ENCODE results near the gene TMEM219. TPM values are rescaled to one million over a fixed set of nuclear protein-coding genes. Genes with fewer than 3 reads are reported as not detected.

Gene TMEM219
- total RNA-seq, 1 experiment from 2014 or later = 48.2 TPM

DNA sequence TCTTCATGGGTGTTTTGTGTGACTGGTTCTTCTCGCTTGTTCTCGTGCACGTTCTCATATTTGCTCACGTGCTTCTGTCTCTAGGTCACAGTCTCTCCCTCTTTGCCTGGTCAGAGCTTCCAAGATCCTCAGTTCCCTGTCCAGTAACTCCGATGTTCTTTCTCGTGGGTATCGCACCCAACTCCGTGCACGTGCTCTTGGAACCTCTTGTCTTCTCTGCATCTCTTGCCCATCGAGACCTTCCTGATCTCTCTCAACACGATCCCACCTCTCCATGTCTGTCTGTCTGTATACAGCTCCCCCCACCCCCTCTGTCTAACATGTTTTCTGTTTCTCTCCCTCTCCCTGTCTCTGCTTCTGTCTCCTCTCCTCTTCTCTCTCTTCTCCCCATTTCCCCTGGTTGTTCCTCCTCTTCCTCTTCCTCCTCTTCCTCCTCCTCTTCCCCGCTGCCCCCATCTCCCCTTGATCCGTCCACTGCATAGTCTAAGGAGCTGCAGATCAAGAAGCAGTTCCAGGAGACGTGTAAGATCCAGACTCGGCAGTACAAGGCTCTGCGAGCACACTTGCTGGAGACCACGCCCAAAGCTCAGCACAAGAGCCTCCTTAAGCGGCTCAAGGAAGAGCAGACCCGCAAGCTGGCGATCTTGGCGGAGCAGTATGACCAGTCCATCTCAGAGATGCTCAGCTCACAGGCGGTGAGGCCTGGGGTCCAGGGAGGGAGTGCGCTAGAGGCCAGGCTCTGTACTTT, 27.4 kb downstream of the TMEM219 start:
- no peak for DNase-seq (ENCODE audit: low read depth, low spot score)
- in situ Hi-C loops (cut with HindIII; ENCODE audit: low pct_unique_long_range_greater_than_20kb, low sequenced_read_pairs) = no loop called here

GRCh38 chr16:29990034-29990433, 28.2 kb downstream of the TMEM219 start:
- in situ Hi-C loops (cut with HindIII; ENCODE audit: low pct_unique_long_range_greater_than_20kb, low sequenced_read_pairs) = no loop called here

DNA sequence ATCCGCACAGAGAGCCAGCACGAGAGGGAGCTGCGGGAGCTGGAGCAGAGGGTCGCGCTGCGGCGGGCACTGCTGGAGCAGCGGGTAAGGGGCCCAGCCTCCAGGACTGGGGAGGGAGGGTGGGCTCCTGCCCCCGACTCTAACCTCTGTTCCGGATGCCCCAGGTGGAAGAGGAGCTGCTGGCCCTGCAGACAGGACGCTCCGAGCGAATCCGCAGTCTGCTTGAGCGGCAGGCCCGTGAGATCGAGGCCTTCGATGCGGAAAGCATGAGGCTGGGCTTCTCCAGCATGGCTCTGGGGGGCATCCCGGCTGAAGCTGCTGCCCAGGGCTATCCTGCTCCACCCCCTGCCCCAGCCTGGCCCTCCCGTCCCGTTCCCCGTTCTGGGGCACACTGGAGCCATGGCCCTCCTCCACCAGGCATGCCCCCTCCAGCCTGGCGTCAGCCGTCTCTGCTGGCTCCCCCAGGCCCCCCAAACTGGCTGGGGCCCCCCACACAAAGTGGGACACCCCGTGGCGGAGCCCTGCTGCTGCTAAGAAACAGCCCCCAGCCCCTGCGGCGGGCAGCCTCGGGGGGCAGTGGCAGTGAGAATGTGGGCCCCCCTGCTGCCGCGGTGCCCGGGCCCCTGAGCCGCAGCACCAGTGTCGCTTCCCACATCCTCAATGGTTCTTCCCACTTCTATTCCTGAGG, 29.1 kb downstream of the TMEM219 start:
- DNase-seq (ENCODE audit: low read depth, low spot score) = no peak
- in situ Hi-C loops (cut with HindIII; ENCODE audit: low pct_unique_long_range_greater_than_20kb, low sequenced_read_pairs) = no loop called here

More at GRCh38 chr16:29990034-29990433, 28.2 kb downstream of the TMEM219 start:
- DNase-seq (ENCODE audit: low read depth, low spot score) = no peak

DNA sequence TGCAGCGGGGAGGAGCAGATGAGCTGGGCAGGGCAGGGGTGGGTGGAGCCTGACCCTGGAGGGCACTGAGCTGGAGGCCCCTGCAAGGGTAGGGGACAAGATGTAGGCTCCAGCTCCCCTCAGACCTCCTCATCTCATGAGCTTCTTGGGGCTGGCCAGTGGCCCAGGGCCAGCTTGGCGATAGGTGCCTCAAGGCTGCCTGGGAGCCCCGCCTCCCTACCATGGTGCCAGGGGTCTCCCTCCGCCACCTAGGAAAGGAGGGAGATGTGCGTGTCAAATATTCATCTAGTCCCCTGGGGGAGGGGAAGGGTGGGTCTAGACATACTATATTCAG, 29.7 kb downstream of the TMEM219 start:
- in situ Hi-C loops (cut with HindIII; ENCODE audit: low pct_unique_long_range_greater_than_20kb, low sequenced_read_pairs) = no loop called here
- no peak for DNase-seq (ENCODE audit: low read depth, low spot score)

GRCh38 chr16:29992344-29992967, 30.6 kb downstream of the TMEM219 start:
- DNase-seq (ENCODE audit: low read depth, low spot score) = peak; percentile 48
- in situ Hi-C loops (cut with HindIII; ENCODE audit: low pct_unique_long_range_greater_than_20kb, low sequenced_read_pairs) = no loop called here

- DNase-seq (ENCODE audit: low read depth, low spot score) = no peak
- in situ Hi-C loops (cut with HindIII; ENCODE audit: low pct_unique_long_range_greater_than_20kb, low sequenced_read_pairs) = no loop called here
These were observed 31.5 kb downstream of the TMEM219 start for GRCh38 chr16:29993191-29993902.

DNA sequence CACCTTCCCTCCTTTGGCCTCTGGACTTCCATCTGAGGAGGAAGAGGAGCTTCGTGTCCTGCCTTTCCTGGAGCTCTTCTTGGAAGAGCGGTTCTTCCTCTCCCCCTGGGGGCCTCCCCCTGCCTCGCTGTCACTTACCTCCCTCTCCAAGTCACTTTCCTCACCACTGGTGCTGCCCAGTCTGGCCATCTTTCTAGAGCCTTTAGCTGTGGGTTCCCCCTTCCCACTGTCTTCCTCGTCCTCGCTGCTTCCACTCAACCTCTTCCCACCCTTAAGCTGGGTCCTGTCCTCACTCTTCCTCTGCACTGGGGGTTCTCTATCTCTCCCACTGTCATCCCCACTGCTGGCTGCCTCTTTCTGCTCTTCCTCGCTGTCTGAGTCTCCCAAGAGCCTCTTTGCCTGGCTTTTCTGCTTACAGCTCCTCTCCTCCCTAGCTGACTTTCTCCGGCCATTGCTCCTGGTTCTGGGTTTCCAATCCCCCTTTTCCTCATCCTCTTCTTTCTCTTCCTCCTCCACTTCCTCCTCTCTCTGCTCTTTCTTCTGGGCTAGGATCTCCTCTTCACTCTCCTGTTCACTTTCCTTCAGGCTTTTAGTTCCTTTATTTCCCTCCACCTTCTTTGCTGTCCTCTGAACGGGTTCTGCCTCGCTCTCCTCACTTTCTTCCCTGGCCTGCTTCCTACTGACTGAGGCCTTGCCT, 32.2 kb downstream of the TMEM219 start:
- no peak for DNase-seq (ENCODE audit: low read depth, low spot score)
- in situ Hi-C loops (cut with HindIII; ENCODE audit: low pct_unique_long_range_greater_than_20kb, low sequenced_read_pairs) = no loop called here

DNA sequence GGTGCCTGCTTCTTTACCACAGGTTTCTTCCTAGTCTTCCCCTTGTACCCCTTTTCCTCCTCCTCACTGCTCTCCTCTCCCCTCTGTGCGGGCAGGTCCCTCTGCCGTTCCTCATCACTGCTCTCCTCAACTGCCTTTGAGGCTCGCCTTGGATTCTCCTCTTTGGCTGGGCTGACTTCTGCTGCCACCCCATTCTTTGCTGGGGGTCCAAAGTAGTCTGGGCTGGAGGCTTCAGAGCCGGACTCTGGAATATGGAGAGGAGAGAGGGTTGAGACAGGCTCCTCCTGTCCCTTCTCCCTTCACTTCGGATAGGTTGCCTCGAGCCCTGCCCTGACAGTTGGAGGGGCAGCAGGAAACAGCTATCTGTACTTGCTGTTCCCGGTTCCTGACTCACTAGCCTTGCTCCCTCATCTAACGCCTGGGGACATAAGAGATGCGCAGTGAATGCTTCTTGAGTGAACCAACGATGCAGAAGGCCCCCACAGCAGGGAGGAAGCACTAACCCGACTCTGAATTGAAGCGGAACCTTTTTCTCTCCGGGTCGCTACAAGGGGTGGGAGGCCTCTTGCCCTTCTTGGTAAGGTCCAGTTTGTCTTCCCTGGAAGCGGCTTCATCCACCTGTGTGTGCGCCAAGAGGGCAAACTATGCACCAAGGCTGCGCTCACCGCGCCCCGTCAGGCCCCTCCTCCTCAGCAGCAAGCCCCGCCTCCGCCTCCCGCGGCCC, 32.9 kb downstream of the TMEM219 start:
- in situ Hi-C loops (cut with HindIII; ENCODE audit: low pct_unique_long_range_greater_than_20kb, low sequenced_read_pairs) = no loop called here
- peak; percentile 7 for DNase-seq (ENCODE audit: low read depth, low spot score)

DNA sequence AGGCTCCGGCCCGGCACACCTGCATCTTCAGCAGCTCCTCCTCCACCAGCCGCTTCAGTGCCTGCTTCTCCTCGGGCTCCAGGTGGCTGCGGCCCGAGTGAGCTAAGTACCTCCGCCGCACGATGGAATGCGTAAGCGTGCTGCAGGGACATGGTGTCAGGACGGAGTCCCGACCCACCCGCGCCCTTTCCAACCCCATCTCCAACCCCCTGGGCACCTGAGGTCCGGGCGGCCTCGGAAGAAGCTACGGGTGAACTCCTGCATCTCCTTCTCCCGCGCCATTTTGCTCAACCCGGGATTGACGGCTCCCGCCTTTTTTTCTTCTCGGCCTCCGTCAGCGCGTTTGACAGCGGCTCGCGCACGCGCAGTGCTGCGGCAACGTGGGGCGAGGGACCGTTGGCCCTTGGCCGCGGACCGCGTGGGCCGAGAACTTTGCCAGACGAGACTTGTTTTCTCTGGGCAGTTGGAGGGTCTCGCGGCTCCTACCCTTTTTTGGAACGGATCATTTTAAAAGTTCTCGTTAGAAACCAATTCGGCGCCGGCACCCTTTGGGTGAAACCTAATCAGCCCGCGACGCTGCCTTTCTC, 33.5 kb downstream of the TMEM219 start, which contains the start of gene HIRIP3:
TSS of gene HIRIP3 (minus strand) at position 294 of the 587 bp plus-strand sequence. CDS start at position 282, 12 bp downstream.
- DNase-seq (ENCODE audit: low read depth, low spot score) = peak; percentile 82
- in situ Hi-C loops (cut with HindIII; ENCODE audit: low pct_unique_long_range_greater_than_20kb, low sequenced_read_pairs) = no loop called here

DNA sequence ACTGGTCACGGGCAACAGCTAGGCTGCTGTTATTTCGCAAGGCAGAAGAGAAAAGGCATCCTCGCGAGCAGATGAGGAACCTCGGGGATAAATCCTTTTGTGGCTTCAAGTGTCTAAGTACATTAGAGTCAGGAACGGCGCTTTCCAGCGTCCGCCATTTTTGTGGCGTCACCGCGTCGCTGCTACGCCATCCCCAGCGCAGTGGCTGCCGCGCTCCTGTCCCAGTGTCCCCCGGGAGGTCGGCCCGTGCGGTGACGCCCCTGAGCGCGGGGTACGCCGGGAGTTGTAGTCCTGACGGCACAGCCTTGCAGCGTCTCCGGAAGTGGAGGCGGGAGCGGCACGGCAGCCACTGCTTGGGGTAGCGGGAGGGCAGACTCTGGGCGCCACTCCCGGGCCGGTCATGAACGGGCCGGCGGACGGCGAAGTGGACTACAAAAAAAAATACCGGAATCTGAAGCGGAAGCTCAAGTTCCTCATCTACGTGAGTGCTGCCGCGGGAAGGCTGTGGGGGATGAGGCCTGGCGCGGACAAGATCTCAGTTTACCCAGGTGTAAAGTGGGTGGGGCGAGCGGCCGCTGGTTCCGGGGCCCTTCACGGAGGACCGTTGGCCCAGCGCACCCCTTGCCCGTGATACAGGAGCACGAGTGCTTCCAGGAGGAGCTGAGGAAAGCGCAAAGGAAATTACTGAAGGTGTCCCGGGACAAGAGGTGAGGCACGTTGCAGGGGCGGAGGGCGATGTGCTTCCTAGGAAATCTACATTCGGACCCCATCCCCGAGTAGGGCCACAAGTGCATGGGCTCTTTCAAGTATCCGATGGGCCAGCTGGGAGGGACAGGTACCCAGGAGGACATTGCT, 34.3 kb downstream of the TMEM219 start, which contains the start of gene INO80E:
TSS of gene INO80E (plus strand) at position 331 of the 855 bp plus-strand sequence. CDS start at position 401, 70 bp downstream.
- in situ Hi-C loops (cut with HindIII; ENCODE audit: low pct_unique_long_range_greater_than_20kb, low sequenced_read_pairs) = no loop called here
- DNase-seq (ENCODE audit: low read depth, low spot score) = peak; percentile 93

GRCh38 chr16:29996766-29997250, 34.9 kb downstream of the TMEM219 start:
- in situ Hi-C loops (cut with HindIII; ENCODE audit: low pct_unique_long_range_greater_than_20kb, low sequenced_read_pairs) = no loop called here

GRCh38 chr16:29999605-30000004, 37.7 kb downstream of the TMEM219 start:
- in situ Hi-C loops (cut with HindIII; ENCODE audit: low pct_unique_long_range_greater_than_20kb, low sequenced_read_pairs) = no loop called here
- no peak for DNase-seq (ENCODE audit: low read depth, low spot score)

More at GRCh38 chr16:29996766-29997250, 34.9 kb downstream of the TMEM219 start:
- no peak for DNase-seq (ENCODE audit: low read depth, low spot score)

GRCh38 chr16:30000735-30001631, 39.1 kb downstream of the TMEM219 start:
- in situ Hi-C loops (cut with HindIII; ENCODE audit: low pct_unique_long_range_greater_than_20kb, low sequenced_read_pairs) = no loop called here
- DNase-seq (ENCODE audit: low read depth, low spot score) = no peak

- DNase-seq (ENCODE audit: low read depth, low spot score) = no peak
- in situ Hi-C loops (cut with HindIII; ENCODE audit: low pct_unique_long_range_greater_than_20kb, low sequenced_read_pairs) = no loop called here
These were observed 40.9 kb downstream of the TMEM219 start for GRCh38 chr16:30002614-30003346.
